ENCODE measurements around the gene TTF1. TPM values are rescaled to one million over a fixed set of nuclear protein-coding genes. Genes with fewer than 3 reads are reported as not detected.

TTF1 gene
- total RNA-seq, 2 donors from 2014 or later = 14.9 to 17.3 TPM

GRCh38 chr9:132370592-132370991 lies 36.0 kb downstream of the TTF1 start:
- H3K9me3 ChIP-seq = no peaks in the 10 kb centered on the region
- no peak for DNase-seq (ENCODE audit: low spot score)
- H3K36me3 ChIP-seq = peaks cover 5% of the 10 kb centered on the region
- no peaks in the 10 kb centered on the region for H3K27me3 ChIP-seq
- peaks cover 0 to 6% of the 10 kb centered on the region in 2 donors for H3K4me1 ChIP-seq
- TF ChIP-seq CTCF (IDR thresholded peaks at IDR 0.05) = no peak
- H3K4me3 ChIP-seq = no peak overlapping the region
- no peak overlapping the region for H3K27ac ChIP-seq

- Histone ChIP-seq H3K4me3 (no peak overlapping the region), H3K27ac (no peak overlapping the region)
- TF ChIP-seq CTCF (IDR thresholded peaks at IDR 0.05) = no peak
Measured at GRCh38 chr9:132369421-132369820, 37.2 kb downstream of the TTF1 start.

GRCh38 chr9:132367613-132368313 lies 38.9 kb downstream of the TTF1 start:
- H3K4me1 ChIP-seq = no peaks in the 10 kb centered on the region
- no peak overlapping the region for H3K27ac ChIP-seq
- H3K36me3 ChIP-seq = no peaks in the 10 kb centered on the region
- no peak for DNase-seq (ENCODE audit: low spot score)
- TF ChIP-seq CTCF (IDR thresholded peaks at IDR 0.05) = no peak
- H3K9me3 ChIP-seq = no peaks in the 10 kb centered on the region
- no peaks in the 10 kb centered on the region for H3K27me3 ChIP-seq
- no peak overlapping the region for H3K4me3 ChIP-seq

More at GRCh38 chr9:132369421-132369820, 37.2 kb downstream of the TTF1 start:
- peaks cover 0 to 6% of the 10 kb centered on the region in 2 donors for H3K4me1 ChIP-seq
- DNase-seq (ENCODE audit: low spot score) = no peak
- H3K27me3 ChIP-seq = no peaks in the 10 kb centered on the region
- H3K36me3 ChIP-seq = no peaks in the 10 kb centered on the region
- no peaks in the 10 kb centered on the region for H3K9me3 ChIP-seq

- no peaks in the 10 kb centered on the region for H3K36me3 ChIP-seq
- no peak for DNase-seq (ENCODE audit: low spot score)
- no peak for TF ChIP-seq CTCF (IDR thresholded peaks at IDR 0.05)
Measured at GRCh38 chr9:132366481-132366880, 40.2 kb downstream of the TTF1 start.

GRCh38 chr9:132365986-132366385 lies 40.7 kb downstream of the TTF1 start:
- no peak overlapping the region for H3K27ac ChIP-seq
- no peak for TF ChIP-seq CTCF (IDR thresholded peaks at IDR 0.05)
- no peaks in the 10 kb centered on the region for H3K36me3 ChIP-seq
- no peaks in the 10 kb centered on the region for H3K4me1 ChIP-seq
- H3K27me3 ChIP-seq = no peaks in the 10 kb centered on the region
- H3K9me3 ChIP-seq = no peaks in the 10 kb centered on the region
- no peak overlapping the region for H3K4me3 ChIP-seq
- no peak for DNase-seq (ENCODE audit: low spot score)

More at GRCh38 chr9:132366481-132366880, 40.2 kb downstream of the TTF1 start:
- no peaks in the 10 kb centered on the region for H3K9me3 ChIP-seq
- H3K4me1 ChIP-seq = no peaks in the 10 kb centered on the region
- no peak overlapping the region for H3K27ac ChIP-seq
- no peaks in the 10 kb centered on the region for H3K27me3 ChIP-seq
- H3K4me3 ChIP-seq = no peak overlapping the region

GRCh38 chr9:132364068-132364467 lies 42.6 kb downstream of the TTF1 start:
- DNase-seq (ENCODE audit: low spot score) = no peak

More at GRCh38 chr9:132364068-132364467, 42.6 kb downstream of the TTF1 start:
- Histone ChIP-seq H3K4me3 (no peak overlapping the region), H3K4me1 (no peaks in the 10 kb centered on the region), H3K36me3 (no peaks in the 10 kb centered on the region), H3K27me3 (no peaks in the 10 kb centered on the region), H3K27ac (no peak overlapping the region), H3K9me3 (no peaks in the 10 kb centered on the region)
- no peak for TF ChIP-seq CTCF (IDR thresholded peaks at IDR 0.05)

All from right atrium auricular region (tissue), 2 donors.